ENCODE data around the gene TMEM45B.

TMEM45B gene

GRCh38 chr11:129854232-129854805, 38.7 kb downstream of the TMEM45B start:
- Histone ChIP-seq H3K27ac (replicated peaks) (no peak overlapping the region), H3K4me3 (replicated peaks; ENCODE audit: insufficient read depth, low read length) (no peak overlapping the region), H3K27me3 (ENCODE audit: insufficient read depth, poor library complexity, severe bottlenecking) (no peaks in the 10 kb centered on the region)
- TF ChIP-seq SPI1 (IDR thresholded peaks at IDR 0.05; ENCODE audit: borderline replicate concordance, low read depth) (no peak), POLR2AphosphoS5 (IDR thresholded peaks at IDR 0.05; ENCODE audit: low read depth) (no peak), REST (IDR thresholded peaks at IDR 0.05; ENCODE audit: insufficient replicate concordance, low read depth) (no peak), CTCF (IDR thresholded peaks at IDR 0.05; ENCODE audit: insufficient read depth, low read length) (no peak), GABPA (IDR thresholded peaks at IDR 0.05; ENCODE audit: low read depth) (no peak)
- no peak for DNase-seq (ENCODE audit: low read depth in 1 of 2, low spot score in 1 of 2)

- TF ChIP-seq CTCF (IDR thresholded peaks at IDR 0.05; ENCODE audit: insufficient read depth, low read length) (no peak), GABPA (IDR thresholded peaks at IDR 0.05; ENCODE audit: low read depth) (no peak), SPI1 (IDR thresholded peaks at IDR 0.05; ENCODE audit: borderline replicate concordance, low read depth) (no peak), REST (IDR thresholded peaks at IDR 0.05; ENCODE audit: insufficient replicate concordance, low read depth) (no peak), POLR2AphosphoS5 (IDR thresholded peaks at IDR 0.05; ENCODE audit: low read depth) (no peak)
- Histone ChIP-seq H3K27ac (replicated peaks) (no peak overlapping the region), H3K4me3 (replicated peaks; ENCODE audit: insufficient read depth, low read length) (no peak overlapping the region), H3K27me3 (ENCODE audit: insufficient read depth, poor library complexity, severe bottlenecking) (no peaks in the 10 kb centered on the region)
- no peak for DNase-seq (ENCODE audit: low read depth in 1 of 2, low spot score in 1 of 2)
Observed at GRCh38 chr11:129855086-129855485, 39.4 kb downstream of the TMEM45B start.

- H3K27ac ChIP-seq (replicated peaks): no peak overlapping the region
- H3K4me3 ChIP-seq (replicated peaks; ENCODE audit: insufficient read depth, low read length): no peak overlapping the region
- H3K27me3 ChIP-seq (ENCODE audit: insufficient read depth, poor library complexity, severe bottlenecking): no peaks in the 10 kb centered on the region
- DNase-seq (ENCODE audit: low read depth in 1 of 2, low spot score in 1 of 2): no peak
- TF ChIP-seq SPI1 (IDR thresholded peaks at IDR 0.05; ENCODE audit: borderline replicate concordance, low read depth) (no peak), POLR2AphosphoS5 (IDR thresholded peaks at IDR 0.05; ENCODE audit: low read depth) (no peak), CTCF (IDR thresholded peaks at IDR 0.05; ENCODE audit: insufficient read depth, low read length) (no peak), REST (IDR thresholded peaks at IDR 0.05; ENCODE audit: insufficient replicate concordance, low read depth) (no peak), GABPA (IDR thresholded peaks at IDR 0.05; ENCODE audit: low read depth) (no peak)
Observed at GRCh38 chr11:129856036-129856435, 40.4 kb downstream of the TMEM45B start.

All from HL-60 (cell line).